HG03135 (cell line): ENCODE results near the gene HMOX2.

Source experiments
- ATAC-seq: cut with Tn5 transposase; IDR thresholded peaks from one replicate; pipeline ENCODE4 v1.9.1; 2021; ENCODE audit warnings: mild to moderate bottlenecking, moderate library complexity; ENCODE audit not compliant: unreplicated experiment

Gene HMOX2

GRCh38 chr16:4552541-4552940 is 76.3 kb downstream of the HMOX2 start:
- no peak for ATAC-seq

GRCh38 chr16:4556112-4556511 is 79.9 kb downstream of the HMOX2 start, which contains the start of gene C16orf96:
TSS of gene C16orf96 (plus strand) at chr16:4556340. CDS start at chr16:4556490, 150 bp downstream.
- no peak for ATAC-seq

GRCh38 chr16:4556580-4556979 is 80.4 kb downstream of the HMOX2 start:
- no peak for ATAC-seq

- no peak for ATAC-seq
These were observed 81.8 kb downstream of the HMOX2 start for GRCh38 chr16:4557973-4558372.
